Muscle layer of colon (tissue), 2 donors: Measurements from ENCODE around the gene CEP295NL.
"Not testable (repeated sequence)": the region's sequence is repeated elsewhere in the genome, so short reads cannot be mapped to it uniquely, and the experiment has no call there.

ENCODE experiments used
- H3K27ac ChIP-seq: one replicate; pipeline ENCODE4 v1.7.0; 2013; ENCODE audit warnings: low read depth, mild to moderate bottlenecking, low read length, moderate library complexity
- H3K27me3 ChIP-seq, 2 donors: one replicate each; pipeline ENCODE4 v1.7.0; 2013; ENCODE audit warnings: low read length in 2 of 2, mild to moderate bottlenecking in 2 of 2; ENCODE audit not compliant: insufficient read depth in 2 of 2, control insufficient read depth in 1 of 2
- H3K36me3 ChIP-seq: one replicate; pipeline ENCODE4 v1.7.0; 2013; ENCODE audit warnings: mild to moderate bottlenecking, low read length; ENCODE audit not compliant: insufficient read depth
- H3K4me1 ChIP-seq: one replicate; pipeline ENCODE4 v1.7.0; 2013; ENCODE audit warnings: mild to moderate bottlenecking, low read length; ENCODE audit not compliant: insufficient read depth
- H3K4me3 ChIP-seq, 2 donors: one replicate each; pipeline ENCODE4 v1.7.0; 2013; ENCODE audit warnings: low read length in 2 of 2, low read depth in 1 of 2, mild to moderate bottlenecking in 1 of 2, moderate library complexity in 1 of 2
- H3K9ac ChIP-seq: one replicate; pipeline ENCODE4 v1.7.0; 2013; ENCODE audit warnings: low read length
- H3K9me3 ChIP-seq: one replicate; pipeline ENCODE4 v1.7.0; 2013; ENCODE audit warnings: mild to moderate bottlenecking, low read length
- donor health status: abdominal sarcoma.
- donor health status: Adenocarcinoma of cecum.

The CEP295NL gene

GRCh38 chr17:78917451-78918275 lies 14.7 kb upstream of the CEP295NL start:
- Histone ChIP-seq H3K4me3 (peak overlapping the region in 1 of 2 donors; percentile 18), H3K27me3 (no peaks in the 10 kb centered on the region), H3K27ac (peak overlapping the region; percentile 57), H3K4me1 (peaks cover 69% of the 10 kb centered on the region), H3K9me3 (no peaks in the 10 kb centered on the region), H3K36me3 (peaks cover 4% of the 10 kb centered on the region), H3K9ac (peak overlapping the region; percentile 15)

GRCh38 chr17:78915872-78916632 lies 13.1 kb upstream of the CEP295NL start:
- Histone ChIP-seq H3K9ac (peak overlapping the region; percentile 33), H3K4me3 (peak overlapping the region in 1 of 2 donors; percentile 41), H3K36me3 (peaks cover 2% of the 10 kb centered on the region), H3K9me3 (no peaks in the 10 kb centered on the region), H3K27ac (peak overlapping the region; percentile 60), H3K4me1 (peaks cover 53% of the 10 kb centered on the region), H3K27me3 (no peaks in the 10 kb centered on the region)

- Histone ChIP-seq H3K9me3 (no peaks in the 10 kb centered on the region), H3K36me3 (no peaks in the 10 kb centered on the region), H3K4me3 (no peak overlapping the region), H3K27ac (no peak overlapping the region), H3K27me3 (no peaks in the 10 kb centered on the region), H3K4me1 (peaks cover 43% of the 10 kb centered on the region), H3K9ac (no peak overlapping the region)
These were observed 10.1 kb upstream of the CEP295NL start for GRCh38 chr17:78913115-78913514.

- Histone ChIP-seq H3K4me1 (peaks cover 36% of the 10 kb centered on the region), H3K27ac (no peak overlapping the region), H3K27me3 (no peaks in the 10 kb centered on the region), H3K9me3 (no peaks in the 10 kb centered on the region), H3K4me3 (no peak overlapping the region), H3K36me3 (no peaks in the 10 kb centered on the region), H3K9ac (no peak overlapping the region)
These were observed 9.1 kb upstream of the CEP295NL start for GRCh38 chr17:78912082-78912481.

GRCh38 chr17:78911543-78911942 lies 8.5 kb upstream of the CEP295NL start:
- H3K27me3 ChIP-seq, H3K36me3 ChIP-seq, H3K27ac ChIP-seq, H3K4me3 ChIP-seq, H3K9ac ChIP-seq, H3K9me3 ChIP-seq: not testable (repeated sequence)
- peaks cover 31% of the 10 kb centered on the region for H3K4me1 ChIP-seq

GRCh38 chr17:78910497-78911284 lies 7.7 kb upstream of the CEP295NL start:
- Histone ChIP-seq H3K36me3 (no peaks in the 10 kb centered on the region), H3K4me1 (peaks cover 26% of the 10 kb centered on the region), H3K9me3 (no peaks in the 10 kb centered on the region), H3K27me3 (no peaks in the 10 kb centered on the region), H3K9ac (no peak overlapping the region), H3K4me3 (no peak overlapping the region), H3K27ac (no peak overlapping the region)

GRCh38 chr17:78908426-78908825 lies 5.4 kb upstream of the CEP295NL start:
- Histone ChIP-seq H3K4me3 (no peak overlapping the region), H3K4me1 (peaks cover 39% of the 10 kb centered on the region)

GRCh38 chr17:78905541-78905940 lies 2.5 kb upstream of the CEP295NL start:
- peaks cover 45% of the 10 kb centered on the region for H3K4me1 ChIP-seq
- H3K36me3 ChIP-seq: peaks cover 20% of the 10 kb centered on the region
- H3K9me3 ChIP-seq: no peaks in the 10 kb centered on the region
- H3K4me3 ChIP-seq: no peak overlapping the region
- no peaks in the 10 kb centered on the region for H3K27me3 ChIP-seq
- no peak overlapping the region for H3K9ac ChIP-seq
- no peak overlapping the region for H3K27ac ChIP-seq

More at GRCh38 chr17:78908426-78908825, 5.4 kb upstream of the CEP295NL start:
- H3K27me3 ChIP-seq: no peaks in the 10 kb centered on the region
- no peaks in the 10 kb centered on the region for H3K9me3 ChIP-seq
- no peak overlapping the region for H3K27ac ChIP-seq
- peaks cover 12% of the 10 kb centered on the region for H3K36me3 ChIP-seq
- H3K9ac ChIP-seq: no peak overlapping the region

GRCh38 chr17:78905116-78905515 lies 2.1 kb upstream of the CEP295NL start:
- Histone ChIP-seq H3K27me3 (no peaks in the 10 kb centered on the region), H3K27ac (no peak overlapping the region), H3K36me3 (peaks cover 20% of the 10 kb centered on the region), H3K4me1 (peaks cover 41% of the 10 kb centered on the region), H3K9me3 (no peaks in the 10 kb centered on the region), H3K4me3 (no peak overlapping the region), H3K9ac (no peak overlapping the region)

- H3K36me3 ChIP-seq: peaks cover 20% of the 10 kb centered on the region
- H3K27me3 ChIP-seq: no peaks in the 10 kb centered on the region
- no peak overlapping the region for H3K4me3 ChIP-seq
- peaks cover 39% of the 10 kb centered on the region for H3K4me1 ChIP-seq
- H3K9ac ChIP-seq: no peak overlapping the region
- no peak overlapping the region for H3K27ac ChIP-seq
- no peaks in the 10 kb centered on the region for H3K9me3 ChIP-seq
These were observed 1.4 kb upstream of the CEP295NL start for GRCh38 chr17:78904371-78904770.

GRCh38 chr17:78902231-78902630 lies 770 bp downstream of the CEP295NL start:
- H3K27me3 ChIP-seq, H3K4me3 ChIP-seq, H3K27ac ChIP-seq, H3K9me3 ChIP-seq, H3K9ac ChIP-seq: not testable (repeated sequence)
- Histone ChIP-seq H3K36me3 (peaks cover 20% of the 10 kb centered on the region), H3K4me1 (peaks cover 55% of the 10 kb centered on the region)
